NCI-H1436 (cell line): ENCODE data around the gene OSBPL10.

Experiments used
- DNase-seq: peaks from one replicate; lab custom pipeline; 2025; lab: John Stamatoyannopoulos, UW

OSBPL10 gene

GRCh38 chr3:31768479-31769125 lies 212.5 kb downstream of the OSBPL10 start:
- no peak for DNase-seq

- DNase-seq: no peak
These were observed 213.1 kb downstream of the OSBPL10 start for GRCh38 chr3:31767920-31768319.

- DNase-seq: no peak
These were observed 214.4 kb downstream of the OSBPL10 start for GRCh38 chr3:31766669-31767068.

- no peak for DNase-seq
These were observed 215.2 kb downstream of the OSBPL10 start for GRCh38 chr3:31765871-31766270.

GRCh38 chr3:31763731-31764130 lies 217.3 kb downstream of the OSBPL10 start:
- no peak for DNase-seq

- DNase-seq: no peak
These were observed 218.1 kb downstream of the OSBPL10 start for GRCh38 chr3:31762888-31763351.

GRCh38 chr3:31762097-31762764 lies 218.8 kb downstream of the OSBPL10 start:
- DNase-seq: no peak

GRCh38 chr3:31760654-31761053 lies 220.4 kb downstream of the OSBPL10 start:
- DNase-seq: no peak

- no peak for DNase-seq
These were observed 222.6 kb downstream of the OSBPL10 start for GRCh38 chr3:31758322-31758965.

- no peak for DNase-seq
These were observed 225.0 kb downstream of the OSBPL10 start for GRCh38 chr3:31755926-31756658.

GRCh38 chr3:31754575-31755278 lies 226.3 kb downstream of the OSBPL10 start:
- DNase-seq: no peak

- DNase-seq: no peak
These were observed 228.0 kb downstream of the OSBPL10 start for GRCh38 chr3:31753050-31753425.

GRCh38 chr3:31752305-31753049 lies 228.6 kb downstream of the OSBPL10 start:
- no peak for DNase-seq

- DNase-seq: no peak
These were observed 230.7 kb downstream of the OSBPL10 start for GRCh38 chr3:31750341-31750740.

- no peak for DNase-seq
These were observed 232.1 kb downstream of the OSBPL10 start for GRCh38 chr3:31748933-31749295.

- no peak for DNase-seq
These were observed 232.7 kb downstream of the OSBPL10 start for GRCh38 chr3:31748281-31748932.

GRCh38 chr3:31747785-31748184 lies 233.3 kb downstream of the OSBPL10 start:
- no peak for DNase-seq

- no peak for DNase-seq
These were observed 236.1 kb downstream of the OSBPL10 start for GRCh38 chr3:31744913-31745312.

- DNase-seq: no peak
These were observed 237.6 kb downstream of the OSBPL10 start for GRCh38 chr3:31743331-31744089.

GRCh38 chr3:31740397-31740796 lies 240.7 kb downstream of the OSBPL10 start:
- DNase-seq: no peak
